ENCODE results near the gene PIR.

PIR gene

GRCh38 chrX:15358533-15358932 is 134.6 kb downstream of the PIR start:
- FAIRE-seq (no peak), DNase-seq (ENCODE audit: insufficient read length, low spot score) (no peak)

GRCh38 chrX:15356444-15356843 is 136.7 kb downstream of the PIR start:
- FAIRE-seq (no peak), DNase-seq (ENCODE audit: insufficient read length, low spot score) (no peak)

DNA sequence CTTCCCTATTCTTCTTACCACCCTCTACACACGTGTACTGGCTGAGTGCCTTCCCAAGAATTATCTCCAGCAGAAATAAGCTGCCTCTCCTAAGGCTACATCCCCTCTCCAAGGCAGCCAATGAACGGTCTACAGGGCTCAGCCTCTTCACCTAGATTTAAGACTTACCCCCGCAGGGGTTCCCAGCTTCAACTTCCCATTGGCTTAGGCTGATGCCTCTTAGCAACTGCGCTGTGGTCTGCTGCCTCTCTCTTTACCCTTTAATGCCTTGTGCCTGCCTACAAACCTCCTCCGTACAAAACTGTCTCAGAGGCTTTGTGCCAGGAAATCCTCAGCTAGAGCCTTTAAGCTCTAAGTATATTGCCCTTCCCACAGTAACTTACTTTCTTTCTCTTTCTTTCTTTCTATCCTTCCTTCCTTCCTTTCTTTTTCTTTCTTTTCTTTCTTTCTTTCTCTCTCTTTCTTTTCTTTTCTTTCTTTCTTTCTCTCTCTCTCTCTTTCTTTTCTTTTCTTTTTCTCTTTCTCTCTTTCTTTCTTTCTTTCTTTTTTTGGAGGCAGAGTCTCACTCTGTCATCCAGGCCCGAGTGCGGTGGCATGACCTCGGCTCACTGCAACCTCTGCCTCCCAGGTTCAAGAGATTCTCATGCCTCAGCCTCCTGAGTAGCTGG is 142.7 kb downstream of the PIR start:
- no peak for DNase-seq (ENCODE audit: insufficient read length, low spot score)
- no peak for FAIRE-seq

GRCh38 chrX:15349046-15349445 is 144.1 kb downstream of the PIR start:
- DNase-seq (ENCODE audit: insufficient read length, low spot score) (peak; percentile 47), FAIRE-seq (no peak)

- FAIRE-seq: no peak
- no peak for DNase-seq (ENCODE audit: insufficient read length, low spot score)
These were observed 147.2 kb downstream of the PIR start for GRCh38 chrX:15345976-15346375.

GRCh38 chrX:15344106-15344505 is 149.0 kb downstream of the PIR start:
- FAIRE-seq: no peak

GRCh38 chrX:15343075-15343476 is 150.1 kb downstream of the PIR start:
- FAIRE-seq: no peak
- DNase-seq (ENCODE audit: insufficient read length, low spot score): no peak

More at GRCh38 chrX:15344106-15344505, 149.0 kb downstream of the PIR start:
- no peak for DNase-seq (ENCODE audit: insufficient read length, low spot score)

GRCh38 chrX:15340867-15341266 is 152.3 kb downstream of the PIR start:
- FAIRE-seq (no peak), DNase-seq (ENCODE audit: insufficient read length, low spot score) (no peak)

GRCh38 chrX:15336023-15336413 is 157.1 kb downstream of the PIR start:
- DNase-seq (ENCODE audit: insufficient read length, low spot score) (no peak), FAIRE-seq (peak; percentile 44)

- FAIRE-seq (peak; percentile 63), DNase-seq (ENCODE audit: insufficient read length, low spot score) (peak; percentile 69)
These were observed 157.8 kb downstream of the PIR start, which contains the start of gene PIGA for GRCh38 chrX:15335135-15336022. Gene PIGA (minus strand): TSS chrX:15335523. CDS start chrX:15331930, 3,593 bp downstream.

Measured in HTR-8/SVneo (cell line).